Urinary bladder (tissue), 4 donors: Measurements from ENCODE around the gene DGKB. TPM values are rescaled to one million over a fixed set of nuclear protein-coding genes. Genes with fewer than 3 reads are reported as not detected.

Source experiments
- DNase-seq: peaks from one replicate; pipeline ENCODE4 v3.0.0-alpha.2; 2015; ENCODE audit errors: extremely low spot score
- H3K27ac ChIP-seq: one replicate; pipeline ENCODE4 v1.5.1; 2013; ENCODE audit warnings: low read depth, mild to moderate bottlenecking, moderate library complexity
- H3K36me3 ChIP-seq: one replicate; pipeline ENCODE4 v1.6.1; 2013; ENCODE audit warnings: mild to moderate bottlenecking, moderate library complexity; ENCODE audit not compliant: insufficient read depth
- H3K4me1 ChIP-seq: one replicate; pipeline ENCODE4 v1.6.1; 2013; ENCODE audit warnings: mild to moderate bottlenecking, moderate library complexity; ENCODE audit not compliant: insufficient read depth
- H3K4me3 ChIP-seq: one replicate; pipeline ENCODE4 v1.5.1; 2013; ENCODE audit warnings: low read depth, low read length
- WGBS: extraction: QIAGEN DNeasy Blood & Tissue Kit; methylation state at CpG from one replicate; pipeline ENCODE4 v1.1.7; 2013; 5-methylcytosine and 5-hydroxymethylcytosine counted together
- polyA plus RNA-seq: library from polyadenylated mRNA; stranded (reverse); fragments of 200-250 nt; gene quantifications from one replicate; pipeline ENCODE4 v1.2.3, GENCODE V29; 2013
- total RNA-seq: library from RNA; depleted of rRNA; stranded (reverse); fragments of >200 nt; gene quantifications from one replicate; pipeline ENCODE4 v1.2.3, GENCODE V29; 2014
- donor health status: healthy with polysubstance abuse.
- donor health status: healthy.

Gene DGKB
- total and polyA plus RNA-seq, 2 donors: 1.2 to 22.5 TPM

- WGBS: 85% methylated on average over 3 of the region's 3 CpGs
- Histone ChIP-seq H3K4me1 (no peaks in the 10 kb centered on the region), H3K4me3 (no peak overlapping the region), H3K36me3 (no peaks in the 10 kb centered on the region), H3K27ac (no peak overlapping the region)
- DNase-seq: no peak
Measured at GRCh38 chr7:14752301-14752700, 150.2 kb downstream of the DGKB start.

GRCh38 chr7:14751461-14751860, 151.1 kb downstream of the DGKB start:
- 80% methylated on average over 1 of the region's 1 CpG for WGBS
- no peak overlapping the region for H3K27ac ChIP-seq
- no peak for DNase-seq
- no peaks in the 10 kb centered on the region for H3K4me1 ChIP-seq
- no peak overlapping the region for H3K4me3 ChIP-seq
- no peaks in the 10 kb centered on the region for H3K36me3 ChIP-seq

GRCh38 chr7:14748461-14748860, 154.1 kb downstream of the DGKB start:
- H3K4me3 ChIP-seq: no peak overlapping the region
- H3K27ac ChIP-seq: no peak overlapping the region
- DNase-seq: no peak
- no peaks in the 10 kb centered on the region for H3K4me1 ChIP-seq
- no peaks in the 10 kb centered on the region for H3K36me3 ChIP-seq

GRCh38 chr7:14747701-14748100, 154.8 kb downstream of the DGKB start:
- 63% methylated on average over 4 of the region's 4 CpGs for WGBS
- H3K4me1 ChIP-seq: no peaks in the 10 kb centered on the region
- DNase-seq: no peak
- no peaks in the 10 kb centered on the region for H3K36me3 ChIP-seq
- H3K27ac ChIP-seq: no peak overlapping the region
- H3K4me3 ChIP-seq: no peak overlapping the region

GRCh38 chr7:14745076-14745475, 157.5 kb downstream of the DGKB start:
- DNase-seq: no peak
- Histone ChIP-seq H3K36me3 (no peaks in the 10 kb centered on the region), H3K4me1 (no peaks in the 10 kb centered on the region), H3K4me3 (no peak overlapping the region), H3K27ac (no peak overlapping the region)
- 89% methylated on average over 4 of the region's 4 CpGs for WGBS

GRCh38 chr7:14740606-14741005, 161.9 kb downstream of the DGKB start:
- 99% methylated on average over 4 of the region's 4 CpGs for WGBS
- no peak overlapping the region for H3K27ac ChIP-seq
- no peak for DNase-seq
- no peaks in the 10 kb centered on the region for H3K36me3 ChIP-seq
- H3K4me1 ChIP-seq: no peaks in the 10 kb centered on the region
- H3K4me3 ChIP-seq: no peak overlapping the region

GRCh38 chr7:14739841-14740185, 162.7 kb downstream of the DGKB start:
- Histone ChIP-seq H3K4me3 (no peak overlapping the region), H3K4me1 (no peaks in the 10 kb centered on the region), H3K27ac (no peak overlapping the region), H3K36me3 (no peaks in the 10 kb centered on the region)
- 97% methylated on average over 12 of the region's 12 CpGs for WGBS
- DNase-seq: no peak

GRCh38 chr7:14739168-14739840, 163.2 kb downstream of the DGKB start:
- WGBS: 91% methylated on average over 9 of the region's 9 CpGs
- Histone ChIP-seq H3K27ac (no peak overlapping the region), H3K4me3 (no peak overlapping the region), H3K4me1 (no peaks in the 10 kb centered on the region), H3K36me3 (no peaks in the 10 kb centered on the region)
- no peak for DNase-seq

- H3K4me3 ChIP-seq: no peak overlapping the region
- DNase-seq: no peak
- H3K36me3 ChIP-seq: no peaks in the 10 kb centered on the region
Measured at GRCh38 chr7:14738086-14738485, 164.5 kb downstream of the DGKB start.

GRCh38 chr7:14734839-14735321, 167.7 kb downstream of the DGKB start:
- 44% methylated on average over 9 of the region's 9 CpGs for WGBS
- Histone ChIP-seq H3K27ac (no peak overlapping the region), H3K36me3 (no peaks in the 10 kb centered on the region), H3K4me3 (no peak overlapping the region), H3K4me1 (no peaks in the 10 kb centered on the region)
- no peak for DNase-seq

More at GRCh38 chr7:14738086-14738485, 164.5 kb downstream of the DGKB start:
- Histone ChIP-seq H3K4me1 (no peaks in the 10 kb centered on the region), H3K27ac (no peak overlapping the region)
- 49% methylated on average over 1 of the region's 1 CpG for WGBS

- Histone ChIP-seq H3K4me3 (no peak overlapping the region), H3K4me1 (no peaks in the 10 kb centered on the region), H3K36me3 (no peaks in the 10 kb centered on the region), H3K27ac (no peak overlapping the region)
- DNase-seq: peak; percentile 23
- WGBS: 16% methylated on average over 3 of the region's 3 CpGs
Measured at GRCh38 chr7:14720785-14721184, 181.8 kb downstream of the DGKB start.

GRCh38 chr7:14717816-14718215, 184.7 kb downstream of the DGKB start:
- Histone ChIP-seq H3K4me1 (no peaks in the 10 kb centered on the region), H3K36me3 (no peaks in the 10 kb centered on the region), H3K4me3 (no peak overlapping the region), H3K27ac (no peak overlapping the region)
- 23% methylated on average over 1 of the region's 1 CpG for WGBS
- no peak for DNase-seq

- H3K4me1 ChIP-seq: no peaks in the 10 kb centered on the region
- no peak for DNase-seq
- no peak overlapping the region for H3K27ac ChIP-seq
- H3K4me3 ChIP-seq: no peak overlapping the region
- H3K36me3 ChIP-seq: no peaks in the 10 kb centered on the region
Measured at GRCh38 chr7:14717169-14717568, 185.4 kb downstream of the DGKB start.

- Histone ChIP-seq H3K36me3 (no peaks in the 10 kb centered on the region), H3K27ac (no peak overlapping the region), H3K4me3 (no peak overlapping the region), H3K4me1 (no peaks in the 10 kb centered on the region)
- no peak for DNase-seq
- WGBS: 88% methylated on average over 3 of the region's 3 CpGs
Measured at GRCh38 chr7:14714161-14714728, 188.3 kb downstream of the DGKB start.
